Measurements from ENCODE around the gene FKTN. TPM values are rescaled to one million over a fixed set of nuclear protein-coding genes. Genes with fewer than 3 reads are reported as not detected.

Gene FKTN
- total and polyA plus RNA-seq, 2 donors (not counting 3 experiments of a cell fraction or from before 2014, with no cell fraction given) = 2.8 to 13.2 TPM

DNA sequence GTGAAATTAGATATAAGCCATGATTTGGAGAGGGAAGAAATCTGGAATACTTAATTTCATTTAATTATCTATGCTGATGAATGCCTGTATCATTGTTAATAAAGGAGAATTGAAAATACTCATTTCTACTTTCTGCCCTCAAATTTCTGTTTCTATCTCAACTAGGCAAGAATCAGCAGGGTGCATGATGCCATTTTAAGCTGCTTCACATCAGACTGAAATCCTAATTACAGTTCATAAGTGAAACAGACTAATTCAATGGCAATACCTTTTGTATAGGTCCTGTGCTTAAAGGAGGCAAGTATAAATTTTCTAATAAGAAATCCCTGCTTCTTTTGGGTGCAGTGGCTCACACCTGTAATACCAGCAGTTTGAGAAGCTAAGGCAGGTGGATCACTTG, 82.0 kb downstream of the FKTN start:
- Histone ChIP-seq H3K4me1 (ENCODE audit: control insufficient read depth, extremely low read depth, insufficient read depth, low read length) (no peaks in the 10 kb centered on the region), H4K20me1 (replicated peaks; ENCODE audit: control insufficient read depth, extremely low read depth, insufficient read depth, low read length) (no peaks in the 10 kb centered on the region), H3K9me3 (replicated peaks; ENCODE audit: control insufficient read depth, insufficient read depth, low read length) (no peaks in the 10 kb centered on the region), H3K9me1 (replicated peaks; ENCODE audit: control insufficient read depth, extremely low read depth, insufficient read depth, low read length) (no peaks in the 10 kb centered on the region), H3K4me2 (ENCODE audit: insufficient read depth, low read length) (no peak overlapping the region), H3K9ac (replicated peaks; ENCODE audit: extremely low read depth, insufficient read depth, low read length) (no peak overlapping the region), H3K4me3 (replicated peaks in 1 of 3; ENCODE audit: insufficient read depth in 1 of 3, low read depth in 1 of 3, low read length in 3 of 3) (no peak overlapping the region), H3K36me3 (ENCODE audit: control insufficient read depth in 2 of 2, extremely low read depth in 1 of 2, insufficient read depth in 2 of 2, low read length in 2 of 2) (no peaks in the 10 kb centered on the region), H2AFZ (ENCODE audit: low read depth, low read length) (no peak overlapping the region), H3K27me3 (ENCODE audit: control insufficient read depth in 2 of 2, insufficient read depth in 2 of 2, low read length in 2 of 2) (no peaks in the 10 kb centered on the region), H3K79me2 (ENCODE audit: control insufficient read depth, insufficient read depth, low read length) (no peaks in the 10 kb centered on the region), H3K27ac (ENCODE audit: insufficient read depth, low read depth, low read length) (no peak overlapping the region)
- intact Hi-C loops (cut with micrococcal nuclease) (no loop called here), dilution Hi-C loops (cut with MboI; ENCODE audit: extremely low pct_ligation_motif_present, low sequenced_read_pairs) (no loop called here)
- FAIRE-seq (no peak), DNase-seq (ENCODE audit: low read depth, low spot score) (no peak)
- ChIA-PET POLR2A (no interaction called here), CTCF (interaction anchor here (1.4 kb wide), 1 partner anchor 78 kb away, joined by 4 read pairs; no protein-coding TSS in a partner anchor)
- TF ChIP-seq, protein P1, sequence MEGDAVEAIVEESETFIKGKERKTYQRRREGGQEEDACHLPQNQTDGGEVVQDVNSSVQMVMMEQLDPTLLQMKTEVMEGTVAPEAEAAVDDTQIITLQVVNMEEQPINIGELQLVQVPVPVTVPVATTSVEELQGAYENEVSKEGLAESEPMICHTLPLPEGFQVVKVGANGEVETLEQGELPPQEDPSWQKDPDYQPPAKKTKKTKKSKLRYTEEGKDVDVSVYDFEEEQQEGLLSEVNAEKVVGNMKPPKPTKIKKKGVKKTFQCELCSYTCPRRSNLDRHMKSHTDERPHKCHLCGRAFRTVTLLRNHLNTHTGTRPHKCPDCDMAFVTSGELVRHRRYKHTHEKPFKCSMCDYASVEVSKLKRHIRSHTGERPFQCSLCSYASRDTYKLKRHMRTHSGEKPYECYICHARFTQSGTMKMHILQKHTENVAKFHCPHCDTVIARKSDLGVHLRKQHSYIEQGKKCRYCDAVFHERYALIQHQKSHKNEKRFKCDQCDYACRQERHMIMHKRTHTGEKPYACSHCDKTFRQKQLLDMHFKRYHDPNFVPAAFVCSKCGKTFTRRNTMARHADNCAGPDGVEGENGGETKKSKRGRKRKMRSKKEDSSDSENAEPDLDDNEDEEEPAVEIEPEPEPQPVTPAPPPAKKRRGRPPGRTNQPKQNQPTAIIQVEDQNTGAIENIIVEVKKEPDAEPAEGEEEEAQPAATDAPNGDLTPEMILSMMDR (IDR thresholded peaks at IDR 0.05; ENCODE audit: extremely low read depth in 1 of 2, insufficient read depth in 1 of 2, low read depth in 1 of 2, low read length in 2 of 2) = no peak
- TF ChIP-seq, protein P2, sequence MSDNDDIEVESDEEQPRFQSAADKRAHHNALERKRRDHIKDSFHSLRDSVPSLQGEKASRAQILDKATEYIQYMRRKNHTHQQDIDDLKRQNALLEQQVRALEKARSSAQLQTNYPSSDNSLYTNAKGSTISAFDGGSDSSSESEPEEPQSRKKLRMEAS (IDR thresholded peaks at IDR 0.05; ENCODE audit: insufficient read depth, insufficient read length) = no peak
- TF ChIP-seq POLR2A (IDR thresholded peaks at IDR 0.05; ENCODE audit: low read depth, low read length) (no peak), EZH2 (IDR thresholded peaks at IDR 0.05; ENCODE audit: borderline replicate concordance, low read depth, low read length, severe bottlenecking) (no peak), MYC (IDR thresholded peaks at IDR 0.05; ENCODE audit: low read depth, low read length) (no peak), FOS (IDR thresholded peaks at IDR 0.05; ENCODE audit: borderline replicate concordance, insufficient read depth, low read length) (no peak), JUN (IDR thresholded peaks at IDR 0.05; ENCODE audit: borderline replicate concordance, insufficient read depth, insufficient read length, low read depth) (no peak), GATA2 (IDR thresholded peaks at IDR 0.05; ENCODE audit: insufficient read depth, insufficient read length, low read depth, low read length) (no peak)
- BruUV-seq (replicated peaks) = no TSS peak
